GM18951 (cell line): ENCODE measurements around the gene LYRM7.

Experiments
- POLR2A ChIP-seq: IDR thresholded peaks from 4 replicates; pipeline ENCODE4 v1.6.1; 2011; ENCODE audit warnings: mild to moderate bottlenecking; ENCODE audit not compliant: insufficient read length, insufficient read depth; ENCODE audit errors: extremely low read depth
- in situ Hi-C: fragments of 300-500 bp; cut with MboI; formaldehyde crosslinking; loops from one replicate; pipeline ENCODE4 v1.12.0; 2022; ENCODE audit warnings: low sequenced_read_pairs, mixed read lengths, inconsistent platforms; ENCODE audit not compliant: unreplicated experiment

The LYRM7 gene

DNA sequence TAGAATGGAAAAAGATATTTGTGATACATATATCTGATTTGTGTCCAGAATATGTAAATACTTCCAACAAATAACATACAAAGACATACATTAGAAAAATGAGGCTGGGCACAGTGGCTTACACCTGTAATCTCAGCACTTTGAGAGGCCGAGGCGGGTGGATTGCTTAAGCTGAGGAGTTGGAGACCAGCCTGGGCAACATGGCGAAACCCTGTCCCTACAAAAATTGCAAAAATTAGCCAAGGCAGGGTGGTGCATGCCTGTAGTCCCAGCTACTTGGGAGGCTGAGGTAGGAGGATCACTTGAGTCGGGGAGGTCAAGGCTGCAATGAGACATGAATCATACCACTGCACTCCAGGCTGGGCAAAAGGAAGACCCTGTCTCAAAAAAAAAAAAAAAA is 47.0 kb downstream of the LYRM7 start:
- in situ Hi-C loops, result no loop called here
- TF ChIP-seq POLR2A, result no peak

DNA sequence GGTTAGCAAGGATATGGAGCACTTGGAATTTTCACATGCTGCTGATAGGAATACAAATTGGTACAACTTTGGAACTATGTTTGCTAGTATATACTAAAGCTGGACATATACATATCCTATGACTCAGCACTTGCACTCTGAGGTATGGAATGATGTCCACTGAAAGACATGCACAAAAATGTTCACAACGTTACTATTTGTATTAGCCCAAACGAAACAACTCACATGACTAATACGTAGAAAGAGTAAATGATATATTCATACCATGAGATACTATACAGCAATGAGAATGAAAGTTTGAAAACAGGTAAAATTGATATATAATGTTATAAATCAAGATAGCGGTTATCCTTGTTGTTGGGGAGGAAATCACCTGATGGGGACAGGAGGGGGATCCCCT is 47.6 kb downstream of the LYRM7 start:
- in situ Hi-C loops, result no loop called here
- TF ChIP-seq POLR2A, result no peak

GRCh38 chr5:131220566-131220965 is 49.8 kb downstream of the LYRM7 start:
- in situ Hi-C loops, result no loop called here
- no peak for TF ChIP-seq POLR2A

DNA sequence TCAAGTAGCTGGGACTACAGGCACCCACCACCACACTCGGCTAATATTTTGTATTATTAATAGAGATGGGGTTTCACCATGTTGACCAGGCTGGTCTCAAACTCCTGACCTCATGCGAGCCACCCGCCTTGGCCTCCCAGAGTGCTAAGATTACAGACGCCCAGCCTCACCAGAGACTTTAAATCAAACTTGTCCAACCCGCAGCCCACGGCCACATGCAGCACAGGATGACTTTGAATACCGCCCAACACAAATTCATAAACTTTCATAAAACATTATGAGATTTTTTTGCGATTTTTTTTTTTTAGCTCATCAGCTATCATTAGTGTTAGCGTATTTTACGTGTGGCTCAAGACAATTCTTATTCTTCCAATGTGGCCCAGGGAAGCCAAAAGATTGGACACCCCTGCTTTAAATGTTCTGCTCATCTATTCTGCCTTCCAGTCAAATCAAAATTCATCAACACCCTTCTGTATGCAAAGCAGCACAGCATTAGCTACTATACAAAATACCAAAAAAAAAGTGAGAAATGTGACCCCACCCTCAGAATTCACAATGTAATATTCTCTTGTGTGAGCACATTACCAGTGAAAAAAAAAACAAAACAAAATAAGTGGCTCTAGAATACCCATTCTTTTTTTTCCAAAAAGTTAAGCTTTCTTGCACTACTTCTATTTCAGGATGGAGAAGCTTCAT is 50.4 kb downstream of the LYRM7 start:
- no peak for TF ChIP-seq POLR2A
- in situ Hi-C loops, result no loop called here

GRCh38 chr5:131221888-131222287 is 51.1 kb downstream of the LYRM7 start:
- no peak for TF ChIP-seq POLR2A
- in situ Hi-C loops, result no loop called here

- in situ Hi-C loops, result no loop called here
- TF ChIP-seq POLR2A, result no peak
These were observed 52.0 kb downstream of the LYRM7 start for GRCh38 chr5:131222731-131223130.

DNA sequence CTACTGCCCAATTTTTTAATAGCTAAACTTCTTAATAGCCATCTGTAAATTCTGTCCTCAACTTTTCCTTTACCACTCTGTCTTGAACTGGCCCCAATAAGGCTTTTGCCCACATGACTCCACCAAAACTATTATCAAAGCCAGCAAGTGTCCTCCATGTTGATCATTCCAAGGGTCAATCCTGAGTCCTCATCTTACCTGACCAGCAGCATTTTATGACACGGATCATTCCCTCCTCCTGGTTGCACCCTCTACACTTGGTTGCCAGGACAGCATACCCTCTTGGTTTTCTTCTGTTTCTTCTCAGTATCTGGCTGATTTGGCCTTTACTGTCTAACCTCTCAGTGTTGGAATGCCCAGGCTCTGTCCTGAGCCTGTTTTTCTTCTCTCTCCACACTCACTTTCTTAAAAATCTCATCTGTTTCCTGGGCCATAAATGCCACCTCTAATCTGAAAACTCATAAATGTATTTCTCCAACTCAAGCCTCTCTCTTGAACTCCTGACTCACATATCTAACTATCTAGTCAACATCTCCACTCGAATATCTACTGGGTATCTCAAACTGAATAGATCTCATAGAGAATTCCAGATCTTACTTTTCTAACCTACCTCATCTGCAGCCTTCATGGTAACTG is 53.1 kb downstream of the LYRM7 start:
- in situ Hi-C loops, result no loop called here
- no peak for TF ChIP-seq POLR2A

DNA sequence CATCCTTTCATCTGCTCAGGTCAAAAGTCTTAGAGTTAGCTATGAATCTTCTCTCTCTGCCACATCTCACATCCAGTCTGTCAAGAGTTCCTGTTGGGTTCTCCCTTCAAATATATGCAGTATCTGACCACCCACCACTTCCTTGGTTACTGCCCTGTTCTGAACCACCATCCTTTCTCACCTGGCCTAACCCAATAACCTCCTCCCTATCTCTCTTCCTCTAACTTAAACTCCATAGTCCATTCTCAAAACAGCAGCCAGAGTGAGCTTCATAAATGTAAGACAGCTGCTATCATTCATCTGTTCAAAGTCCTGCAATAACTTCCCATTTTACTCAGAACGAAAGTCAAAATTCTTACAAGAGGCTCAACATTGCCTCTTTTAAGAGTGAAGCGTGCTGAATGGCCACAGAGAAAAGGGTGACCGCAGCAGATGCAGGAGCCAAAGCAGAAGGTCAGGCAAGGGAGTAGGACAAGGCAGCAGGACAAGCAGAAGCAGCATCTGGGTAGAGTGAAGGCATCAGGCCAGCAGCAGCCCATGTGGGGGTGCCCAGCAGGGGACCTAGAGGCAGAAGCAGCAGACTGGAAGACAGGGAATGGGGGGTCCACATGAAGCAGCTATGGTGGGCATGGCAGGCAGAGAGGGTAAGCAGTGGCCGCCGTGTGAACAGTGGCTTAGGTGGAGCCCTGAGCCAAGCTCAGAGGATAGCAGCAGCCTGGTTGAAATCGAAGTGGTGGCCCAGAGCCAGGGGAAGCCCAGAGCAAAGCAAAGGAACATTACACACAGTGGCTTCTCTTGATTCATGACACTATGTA is 53.9 kb downstream of the LYRM7 start:
- in situ Hi-C loops, result no loop called here
- no peak for TF ChIP-seq POLR2A

DNA sequence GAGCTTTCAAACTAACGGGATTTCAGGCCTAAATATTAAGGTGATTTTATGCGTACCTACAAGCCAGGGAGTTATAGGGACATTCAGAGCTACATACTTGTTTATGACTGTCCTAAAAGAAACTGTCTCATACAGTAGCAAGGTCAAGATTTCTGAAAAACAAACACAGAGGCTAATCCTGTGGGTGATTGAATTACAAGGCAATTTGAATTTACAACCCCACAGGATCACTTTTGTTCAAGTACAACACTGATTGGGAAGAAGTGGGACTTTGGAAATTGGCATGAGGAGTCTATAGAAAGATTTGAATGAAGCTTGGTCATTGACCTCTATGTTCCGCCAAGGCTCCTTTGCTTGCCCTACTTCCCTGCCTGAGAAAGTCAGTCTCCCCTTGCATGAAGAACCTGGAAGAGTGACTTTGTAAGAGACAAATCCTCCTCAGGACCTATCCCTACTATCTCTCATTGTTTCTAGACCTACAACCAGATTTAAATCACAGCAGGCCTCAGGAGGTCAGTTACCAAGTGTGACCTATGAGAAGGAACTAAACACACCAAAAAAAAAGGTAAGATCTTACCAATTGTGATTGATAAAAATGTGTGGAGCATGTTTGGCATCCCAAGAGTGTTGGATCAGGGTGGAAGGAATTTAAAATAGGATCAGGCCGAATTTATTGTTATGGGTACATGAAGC is 54.7 kb downstream of the LYRM7 start:
- in situ Hi-C loops, result no loop called here
- no peak for TF ChIP-seq POLR2A

DNA sequence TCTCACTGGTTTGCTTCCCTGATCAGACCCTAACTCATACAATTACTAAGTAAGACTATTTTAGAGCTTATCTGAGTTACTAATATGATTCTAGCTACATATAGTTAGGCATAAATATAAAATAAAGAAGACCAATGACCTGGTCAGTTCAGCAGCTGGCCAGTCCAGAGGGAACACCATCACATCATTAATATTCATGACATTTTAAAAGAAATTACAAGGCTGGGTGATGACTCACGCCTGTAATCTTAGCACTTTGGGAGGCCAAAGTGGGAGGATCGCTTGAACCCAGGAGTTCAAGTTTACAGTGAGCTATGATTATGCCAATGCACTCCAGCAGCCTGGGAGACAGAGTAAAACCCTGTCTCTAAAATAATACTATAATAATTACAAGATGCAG is 56.2 kb downstream of the LYRM7 start:
- TF ChIP-seq POLR2A, result no peak
- in situ Hi-C loops, result no loop called here

- in situ Hi-C loops, result no loop called here
- TF ChIP-seq POLR2A, result no peak
These were observed 57.9 kb downstream of the LYRM7 start for GRCh38 chr5:131228646-131229045.

DNA sequence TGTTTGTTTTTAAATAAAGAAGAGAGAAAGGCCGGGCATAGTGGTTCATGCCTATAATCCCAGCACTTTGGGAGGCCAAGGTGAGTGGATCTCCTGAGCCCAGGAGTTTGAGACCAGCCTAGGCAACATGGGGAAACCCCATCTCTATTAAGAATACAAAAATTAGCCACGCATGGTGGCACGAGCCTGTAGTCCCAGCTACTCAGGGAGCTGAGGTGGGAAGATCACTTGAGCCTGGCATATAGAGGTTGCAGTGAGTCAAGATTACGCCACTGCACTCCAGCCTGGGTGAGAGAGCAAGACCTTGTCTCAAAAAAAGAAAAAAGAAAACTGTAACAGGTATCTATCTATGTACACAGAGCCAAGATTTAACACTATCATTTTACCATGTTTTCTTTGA is 58.9 kb downstream of the LYRM7 start:
- no peak for TF ChIP-seq POLR2A
- in situ Hi-C loops, result no loop called here

- no peak for TF ChIP-seq POLR2A
- in situ Hi-C loops, result no loop called here
These were observed 59.7 kb downstream of the LYRM7 start for GRCh38 chr5:131230406-131230805.
